Prostate gland (tissue), 2 donors: ENCODE data around the gene SYMPK. TPM values are rescaled to one million over a fixed set of nuclear protein-coding genes. Genes with fewer than 3 reads are reported as not detected.
"Not testable (repeated sequence)": the region's sequence is repeated elsewhere in the genome, so short reads cannot be mapped to it uniquely, and the experiment has no call there.

Experiments used
- DNase-seq: peaks from one replicate; pipeline ENCODE4 v3.0.0-alpha.2; 2019; ENCODE audit warnings: low spot score
- H3K27ac ChIP-seq, 2 donors: fragments of 200-600 bp; sonication (generic); 2 replicates each; pipeline ENCODE4 v1.5.1; 2017 to 2019
- H3K27me3 ChIP-seq: fragments of 200-600 bp; sonication (generic); replicated peaks from 2 replicates; pipeline ENCODE4 v1.5.1; 2019; ENCODE audit not compliant: insufficient read depth
- H3K36me3 ChIP-seq, 2 donors: fragments of 200-600 bp; sonication (generic); 1 replicate in 1 of 2; 2 replicates in 1 of 2; pipeline versions ENCODE4 v1.5.1 to v1.8.1; 2017 to 2019
- H3K4me1 ChIP-seq: fragments of 200-600 bp; sonication (generic); replicated peaks from 2 replicates; pipeline ENCODE4 v1.5.1; 2019
- H3K4me3 ChIP-seq, 2 donors: fragments of 200-600 bp; sonication (generic); 2 replicates each; pipeline ENCODE4 v1.5.1; 2017 to 2019
- H3K9me3 ChIP-seq: fragments of 200-600 bp; sonication (generic); 2 replicates; pipeline ENCODE4 v1.5.1; 2017
- POLR2A ChIP-seq: fragments of 450-650 bp; IDR thresholded peaks from one replicate; pipeline ENCODE4 v1.6.1; 2016; ENCODE audit warnings: antibody characterized with exemption, mild to moderate bottlenecking
- POLR2AphosphoS5 ChIP-seq: sonication (generic); formaldehyde crosslinking; IDR thresholded peaks from one replicate; pipeline ENCODE4 v1.6.1; 2017; ENCODE audit warnings: antibody characterized with exemption
- WGBS: methylation state at CpG from one replicate; pipeline ENCODE4 v1.1.5; 2018; 5-methylcytosine and 5-hydroxymethylcytosine counted together
- intact Hi-C: fragments of 100-400 bp; cut with DNase I; formaldehyde crosslinking; loops from one replicate; pipeline ENCODE4 v1.14.2; 2022
- total RNA-seq, 2 donors: library from RNA; depleted of rRNA; stranded (reverse); fragments of >200 nt; gene quantifications; one replicate each; pipeline ENCODE4 v1.1.0, GENCODE V29; 2016
- TF ChIP-seq, protein P1 (sequence below), 4 experiments: fragments of 200-600 bp in 2 of 4; fragments of 450-650 bp in 2 of 4; sonication (generic) in 2 of 4; IDR thresholded peaks; 1 replicate in 3 of 4; 2 replicates in 1 of 4; pipeline ENCODE4 v1.5.1; 2016 to 2019; ENCODE audit warnings: antibody characterized with exemption in 4 of 4, mild to moderate bottlenecking in 2 of 4, moderate library complexity in 2 of 4

SYMPK gene
- total RNA-seq, 2 donors from 2014 or later = 76.4 to 104 TPM

DNA sequence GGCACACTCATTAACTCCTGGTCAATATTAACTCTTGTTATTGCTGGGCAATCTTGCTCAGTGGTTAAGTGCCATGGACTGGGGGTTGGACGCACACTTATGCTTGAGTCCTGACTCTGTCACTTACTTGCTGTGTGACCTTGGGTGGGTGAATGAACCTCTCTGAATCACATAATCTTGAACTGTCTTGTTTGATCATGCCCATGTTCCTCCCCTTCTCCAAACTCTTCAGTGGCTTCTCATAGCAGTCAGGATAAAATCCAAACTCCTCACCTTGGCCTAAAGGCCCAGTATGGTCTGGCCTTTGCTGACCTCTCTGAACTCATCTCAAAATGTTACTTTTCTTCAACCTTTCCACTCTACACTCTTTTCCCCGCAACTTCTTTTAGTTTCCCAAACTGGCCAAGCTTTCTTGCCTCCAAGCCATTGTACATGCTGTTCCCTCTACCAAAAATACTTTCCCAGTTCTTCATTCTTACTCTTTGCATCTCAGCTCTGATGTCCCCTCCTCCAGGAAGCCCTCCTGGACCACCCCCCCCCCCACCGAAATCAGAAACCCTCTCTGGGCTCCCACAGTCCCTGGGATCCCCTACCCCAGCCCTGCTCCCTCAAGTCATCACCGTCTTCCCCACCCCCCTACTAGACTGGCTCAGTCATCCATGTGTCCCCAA lies 37.1 kb upstream of the SYMPK start:
- Histone ChIP-seq H3K36me3 (no peaks in the 10 kb centered on the region), H3K27me3 (no peaks in the 10 kb centered on the region), H3K27ac (no peak overlapping the region), H3K9me3 (no peaks in the 10 kb centered on the region), H3K4me3 (no peak overlapping the region), H3K4me1 (no peaks in the 10 kb centered on the region)
- TF ChIP-seq, protein P1, sequence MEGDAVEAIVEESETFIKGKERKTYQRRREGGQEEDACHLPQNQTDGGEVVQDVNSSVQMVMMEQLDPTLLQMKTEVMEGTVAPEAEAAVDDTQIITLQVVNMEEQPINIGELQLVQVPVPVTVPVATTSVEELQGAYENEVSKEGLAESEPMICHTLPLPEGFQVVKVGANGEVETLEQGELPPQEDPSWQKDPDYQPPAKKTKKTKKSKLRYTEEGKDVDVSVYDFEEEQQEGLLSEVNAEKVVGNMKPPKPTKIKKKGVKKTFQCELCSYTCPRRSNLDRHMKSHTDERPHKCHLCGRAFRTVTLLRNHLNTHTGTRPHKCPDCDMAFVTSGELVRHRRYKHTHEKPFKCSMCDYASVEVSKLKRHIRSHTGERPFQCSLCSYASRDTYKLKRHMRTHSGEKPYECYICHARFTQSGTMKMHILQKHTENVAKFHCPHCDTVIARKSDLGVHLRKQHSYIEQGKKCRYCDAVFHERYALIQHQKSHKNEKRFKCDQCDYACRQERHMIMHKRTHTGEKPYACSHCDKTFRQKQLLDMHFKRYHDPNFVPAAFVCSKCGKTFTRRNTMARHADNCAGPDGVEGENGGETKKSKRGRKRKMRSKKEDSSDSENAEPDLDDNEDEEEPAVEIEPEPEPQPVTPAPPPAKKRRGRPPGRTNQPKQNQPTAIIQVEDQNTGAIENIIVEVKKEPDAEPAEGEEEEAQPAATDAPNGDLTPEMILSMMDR (IDR thresholded peaks at IDR 0.05) = no peak
- TF ChIP-seq POLR2A = no peak
- no peak for TF ChIP-seq POLR2AphosphoS5
- WGBS = 94% methylated on average over 4 of the region's 4 CpGs
- intact Hi-C loops = no loop called here
- no peak for DNase-seq

DNA sequence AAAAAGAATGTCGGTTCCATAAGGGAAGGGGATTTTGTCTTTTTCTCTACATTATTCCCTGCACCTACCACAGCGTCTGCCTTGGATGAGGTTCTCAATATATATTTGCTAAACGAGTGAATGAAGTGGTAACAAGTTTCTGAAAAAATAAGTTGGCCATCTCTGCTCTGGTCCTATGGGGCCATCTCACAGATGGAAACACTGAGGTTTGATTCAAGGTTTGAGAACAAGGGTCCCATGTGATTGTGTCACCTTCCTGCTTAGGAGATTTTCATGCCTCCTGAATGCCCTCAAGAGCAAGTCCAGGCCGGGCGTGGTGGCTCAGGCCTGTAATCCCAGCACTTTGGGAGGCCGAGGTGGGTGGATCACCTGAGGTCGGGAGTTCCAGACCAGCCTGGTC lies 36.3 kb upstream of the SYMPK start:
- no peaks in the 10 kb centered on the region for H3K36me3 ChIP-seq
- intact Hi-C loops = no loop called here

DNA sequence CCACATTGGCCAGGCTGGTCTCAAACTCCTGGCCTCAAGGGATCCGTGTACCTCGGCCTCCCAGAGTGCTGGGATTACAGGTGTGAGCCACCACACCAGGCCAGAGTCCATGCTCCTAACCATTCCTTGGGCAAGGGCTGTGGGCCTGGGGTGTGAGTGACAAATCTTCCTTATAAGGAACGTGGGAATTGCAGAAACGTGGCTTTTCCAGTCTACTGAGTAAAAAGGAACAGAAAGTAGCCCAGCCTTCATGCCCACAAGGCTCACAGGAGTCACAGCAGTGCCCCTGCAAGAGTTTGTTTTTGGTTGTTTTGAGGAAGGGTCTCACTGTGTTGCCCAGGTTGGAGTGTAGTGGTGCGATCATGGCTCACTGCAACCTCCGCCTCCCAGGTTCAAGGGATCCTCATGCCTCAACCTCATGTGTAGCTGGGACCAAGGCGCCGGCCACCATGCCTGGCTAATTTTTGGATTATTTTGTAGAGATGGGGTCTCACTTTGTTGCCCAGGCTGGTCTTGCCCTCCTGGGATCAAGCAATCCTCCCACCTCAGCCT lies 34.4 kb upstream of the SYMPK start:
- 94% methylated on average over 8 of the region's 8 CpGs for WGBS
- Histone ChIP-seq H3K36me3 (no peaks in the 10 kb centered on the region), H3K27ac (no peak overlapping the region), H3K27me3 (no peaks in the 10 kb centered on the region), H3K4me3 (no peak overlapping the region), H3K9me3 (no peaks in the 10 kb centered on the region), H3K4me1 (no peaks in the 10 kb centered on the region)
- intact Hi-C loops = no loop called here
- no peak for DNase-seq
- TF ChIP-seq POLR2AphosphoS5 (no peak), POLR2A (no peak)
- TF ChIP-seq, protein P1 (IDR thresholded peaks at IDR 0.05) = no peak

More for the DNA sequence above, 36.3 kb upstream of the SYMPK start:
- TF ChIP-seq POLR2A = no peak
- TF ChIP-seq, protein P1 (IDR thresholded peaks at IDR 0.05) = no peak
- TF ChIP-seq POLR2AphosphoS5 = no peak
- no peaks in the 10 kb centered on the region for H3K9me3 ChIP-seq
- no peak for DNase-seq
- H3K4me3 ChIP-seq = no peak overlapping the region
- no peaks in the 10 kb centered on the region for H3K4me1 ChIP-seq
- H3K27me3 ChIP-seq = no peaks in the 10 kb centered on the region
- WGBS = 93% methylated on average over 7 of the region's 7 CpGs
- H3K27ac ChIP-seq = no peak overlapping the region

GRCh38 chr19:45895983-45896599 lies 33.1 kb upstream of the SYMPK start:
- H3K4me3 ChIP-seq, H3K27me3 ChIP-seq, H3K4me1 ChIP-seq, H3K9me3 ChIP-seq, intact Hi-C loops, H3K36me3 ChIP-seq, H3K27ac ChIP-seq, DNase-seq: not testable (repeated sequence)
- WGBS = 81% methylated on average over 12 of the region's 12 CpGs

DNA sequence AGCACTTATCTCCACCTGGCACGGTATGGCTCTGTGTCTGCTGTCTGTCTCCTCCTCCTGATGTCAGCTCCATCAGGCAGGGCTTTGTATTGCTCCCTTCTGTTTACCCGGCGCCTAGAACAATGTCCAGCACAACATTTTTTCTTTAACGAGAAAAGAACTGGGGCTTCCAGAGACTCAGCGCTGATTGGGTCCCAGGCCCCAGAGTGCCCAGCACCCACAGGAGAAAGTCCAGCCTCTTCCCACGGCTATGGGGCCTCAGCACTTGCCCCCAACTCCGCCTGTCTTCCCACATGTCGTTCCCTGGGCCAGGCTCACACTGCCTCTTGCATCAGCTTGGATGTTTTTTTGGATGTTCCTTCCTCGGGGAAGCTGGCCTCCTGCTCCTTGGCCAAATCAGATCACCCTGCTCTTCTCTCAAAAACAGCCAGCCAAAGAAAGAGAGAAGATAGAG lies 32.6 kb upstream of the SYMPK start:
- TF ChIP-seq, protein P1 (IDR thresholded peaks at IDR 0.05) = no peak
- no peak for TF ChIP-seq POLR2AphosphoS5
- TF ChIP-seq POLR2A = no peak
- Histone ChIP-seq H3K36me3 (no peaks in the 10 kb centered on the region), H3K27ac (no peak overlapping the region), H3K9me3 (no peaks in the 10 kb centered on the region), H3K27me3 (no peaks in the 10 kb centered on the region), H3K4me3 (no peak overlapping the region), H3K4me1 (no peaks in the 10 kb centered on the region)
- DNase-seq = no peak
- intact Hi-C loops = no loop called here
- 30% methylated on average over 9 of the region's 9 CpGs for WGBS
